Heart left ventricle (tissue), 16 donors: ENCODE data around the gene KDM3A. TPM values are rescaled to one million over a fixed set of nuclear protein-coding genes. Genes with fewer than 3 reads are reported as not detected.

Experiments
- ATAC-seq, 4 donors: fragments of 200-7000 bp; cut with Tn5 transposase; one replicate each; pipeline ENCODE4 v1.9.1; 2020 to 2022; ENCODE audit warnings: moderate library complexity in 4 of 4, mild to moderate bottlenecking in 3 of 4, moderate number of reproducible peaks in 1 of 4
- DNase-seq, 5 donors: peaks; one replicate each; pipeline ENCODE4 v3.0.0-alpha.2; 2020
- H3K27ac ChIP-seq, 12 donors: fragments of 200-600 bp; sonication (generic) in 4 of 12; one replicate each; pipeline versions ENCODE4 v1.5.0 to v1.8.0; 2016 to 2022; ENCODE audit warnings: mild to moderate bottlenecking in 2 of 12
- H3K27me3 ChIP-seq, 9 donors: fragments of 200-600 bp; sonication (generic) in 2 of 9; one replicate each; pipeline versions ENCODE4 v1.5.1 to v1.8.0; 2016 to 2022; ENCODE audit warnings: mild to moderate bottlenecking in 3 of 9
- H3K36me3 ChIP-seq, 9 donors: fragments of 200-600 bp; sonication (generic) in 2 of 9; one replicate each; pipeline versions ENCODE4 v1.5.0 to v1.8.0; 2018 to 2022; ENCODE audit warnings: mild to moderate bottlenecking in 2 of 9
- H3K4me1 ChIP-seq, 12 donors: fragments of 200-600 bp; sonication (generic) in 4 of 12; one replicate each; pipeline versions ENCODE4 v1.5.0 to v1.8.0; 2016 to 2022; ENCODE audit warnings: mild to moderate bottlenecking in 3 of 12
- H3K4me3 ChIP-seq, 12 donors: fragments of 200-600 bp; sonication (generic) in 4 of 12; one replicate each; pipeline versions ENCODE4 v1.5.0 to v1.8.0; 2017 to 2022; ENCODE audit warnings: mild to moderate bottlenecking in 9 of 12, moderate library complexity in 4 of 12
- H3K9me3 ChIP-seq, 12 donors: fragments of 200-600 bp; sonication (generic) in 4 of 12; one replicate each; pipeline versions ENCODE4 v1.5.0 to v1.8.0; 2016 to 2022; ENCODE audit warnings: mild to moderate bottlenecking in 1 of 12
- CTCF ChIP-seq, 12 donors: fragments of 200-600 bp; sonication (generic) in 4 of 12; IDR thresholded peaks; one replicate each; pipeline versions ENCODE4 v1.5.0 to v1.8.0; 2018 to 2022; ENCODE audit warnings: antibody characterized with exemption in 12 of 12, mild to moderate bottlenecking in 5 of 12
- POLR2A ChIP-seq, 2 donors: fragments of 450-650 bp; IDR thresholded peaks; one replicate each; pipeline ENCODE4 v1.6.1; 2017; ENCODE audit warnings: antibody characterized with exemption in 2 of 2, mild to moderate bottlenecking in 2 of 2, moderate library complexity in 2 of 2
- WGBS, 4 donors: extraction: QIAGEN DNeasy Blood & Tissue Kit in 2 of 4; methylation state at CpG; one replicate each; pipeline versions ENCODE4 v1.1.5 to v1.1.7; 2013 to 2018; 5-methylcytosine and 5-hydroxymethylcytosine counted together
- intact Hi-C, 10 donors: fragments of 100-400 bp; cut with DNase I; formaldehyde crosslinking; loops; one replicate each; pipeline versions ENCODE4 v1.11.1 to v1.14.2; 2022
- polyA plus RNA-seq, 2 donors: library from polyadenylated mRNA; stranded (reverse); fragments of 200-250 nt; gene quantifications; one replicate each; pipeline ENCODE4 v1.2.3, GENCODE V29; 2013
- total RNA-seq, 9 donors: library from RNA; depleted of rRNA in 2 of 9; stranded (reverse); fragments of >200 nt in 2 of 9; fragmentation: NEBNext Ultra II Directional in 3 of 9; extraction: Animal tissue kit (Norgen Biotek cat#: 25700) in 3 of 9; gene quantifications; one replicate each; pipeline versions ENCODE4 v1.1.0 to v1.2.4, GENCODE V29; 2016 to 2023
- donor health status: ischemic (EF 13 %, LVEDD 7.1; RV severe dilation, severe dysfunction).
- donor health status: healthy with polysubstance abuse.
- donor health status: DM: no; HTN: yes; CAD: no.
- donor health status: DM: no; HTN: no; CAD: no.
- donor health status: ischemic (EF 25% LVEDD 6.9; RV normal size, moderate dysfunction).
- donor health status: ischemic (EF 25% LVEDD 5.7; RV mildly dilated, moderate dysfunction).
- donor health status: healthy.
- donor health status: DM: yes; HTN: yes; CAD: no.
- donor health status: ischemic (EF 35%, LVEDD 5.7; RV mildly dilated, moderate dysfunction).
- donor health status: nonischemic (EF 11% LVEDD 7.7; RV severe dilation, severe dysfunction).
- donor health status: DM: yes; HTN: yes; CAD: no.
- donor health status: PGD.
- donor health status: ischemic (EF 29% LVEDD 5.4; RV normal size, mild dysfunction).
- donor health status: nonischemic (EF 23%, LVEDD 6.1; RV moderate dilation, normal function).

KDM3A gene
- total and polyA plus RNA-seq, 11 donors = 13.5 to 44.0 (median 32.5) TPM

GRCh38 chr2:86414996-86415395 lies 26.2 kb upstream of the KDM3A start:
- DNase-seq (no peak), ATAC-seq (no peak)
- H3K36me3 ChIP-seq = no peaks in the 10 kb centered on the region
- TF ChIP-seq POLR2A (IDR thresholded peaks at IDR 0.05) (no peak), CTCF (IDR thresholded peaks at IDR 0.05) (no peak)
- H3K27ac ChIP-seq = no peak overlapping the region
- H3K4me1 ChIP-seq = peaks cover 0 to 11% (median 0%) of the 10 kb centered on the region in 12 donors
- no peak overlapping the region for H3K4me3 ChIP-seq
- WGBS, 4 donors = 65 to 78% (median 71%) methylated on average over 3 of the region's 3 CpGs
- peaks cover 0 to 3% (median 0%) of the 10 kb centered on the region in 9 donors for H3K27me3 ChIP-seq
- peaks cover 0 to 6% (median 0%) of the 10 kb centered on the region in 12 donors for H3K9me3 ChIP-seq
- intact Hi-C loops = no loop called here

GRCh38 chr2:86416146-86416545 lies 25.0 kb upstream of the KDM3A start:
- peaks cover 0 to 3% (median 0%) of the 10 kb centered on the region in 9 donors for H3K27me3 ChIP-seq
- no peak overlapping the region for H3K4me3 ChIP-seq
- H3K9me3 ChIP-seq = no peaks in the 10 kb centered on the region
- H3K4me1 ChIP-seq = peaks cover 0 to 11% (median 0%) of the 10 kb centered on the region in 12 donors
- ATAC-seq = no peak
- TF ChIP-seq POLR2A (IDR thresholded peaks at IDR 0.05) (no peak), CTCF (IDR thresholded peaks at IDR 0.05) (no peak)
- no peak for DNase-seq
- H3K27ac ChIP-seq = no peak overlapping the region
- WGBS, 4 donors = 80 to 88% (median 86%) methylated on average over 2 of the region's 2 CpGs
- no peaks in the 10 kb centered on the region for H3K36me3 ChIP-seq
- intact Hi-C loops = no loop called here

GRCh38 chr2:86417961-86418360 lies 23.2 kb upstream of the KDM3A start:
- DNase-seq (no peak), ATAC-seq (no peak)
- peaks cover 0 to 9% (median 0%) of the 10 kb centered on the region in 12 donors for H3K9me3 ChIP-seq
- WGBS, 4 donors = 58 to 79% (median 66%) methylated on average over 1 of the region's 1 CpG
- intact Hi-C loops = no loop called here
- no peak overlapping the region for H3K27ac ChIP-seq
- no peaks in the 10 kb centered on the region for H3K36me3 ChIP-seq
- peaks cover 0 to 3% (median 0%) of the 10 kb centered on the region in 9 donors for H3K27me3 ChIP-seq
- H3K4me1 ChIP-seq = peaks cover 0 to 11% (median 0%) of the 10 kb centered on the region in 12 donors
- H3K4me3 ChIP-seq = no peak overlapping the region
- TF ChIP-seq POLR2A (IDR thresholded peaks at IDR 0.05) = no peak
- no peak for TF ChIP-seq CTCF (IDR thresholded peaks at IDR 0.05)

- no peaks in the 10 kb centered on the region for H3K36me3 ChIP-seq
- no peak overlapping the region for H3K27ac ChIP-seq
- intact Hi-C loops = no loop called here
- peaks cover 0 to 12% (median 0%) of the 10 kb centered on the region in 12 donors for H3K9me3 ChIP-seq
- H3K4me1 ChIP-seq = peaks cover 0 to 8% (median 0%) of the 10 kb centered on the region in 12 donors
- no peak for ATAC-seq
- WGBS, 4 donors = 82 to 88% (median 83%) methylated on average over 5 of the region's 5 CpGs
- no peak for DNase-seq
- H3K27me3 ChIP-seq = peaks cover 0 to 7% (median 0%) of the 10 kb centered on the region in 9 donors
- TF ChIP-seq POLR2A (IDR thresholded peaks at IDR 0.05) (no peak), CTCF (IDR thresholded peaks at IDR 0.05) (no peak)
- H3K4me3 ChIP-seq = no peak overlapping the region
Measured at GRCh38 chr2:86420913-86421312, 20.3 kb upstream of the KDM3A start.
